CD4-positive, alpha-beta T cell treated with Interferon gamma for 1 hour (primary cell): ENCODE results near the gene PLD3.
"Not testable (repeated sequence)": the region's sequence is repeated elsewhere in the genome, so short reads cannot be mapped to it uniquely, and the experiment has no call there.

Experiments used
- DNase-seq: peaks from one replicate; pipeline ENCODE4 v3.0.0-alpha.2; 2020

PLD3 gene

GRCh38 chr19:40348125-40348913 lies at the start of gene PLD3, which contains the start of gene C19orf47:
TSS of gene PLD3 (plus strand) at chr19:40348695. CDS start at chr19:40366484, 17,789 bp downstream.
TSS of gene C19orf47 (minus strand) at chr19:40348397. CDS start at chr19:40341857, 6,540 bp downstream.
- peak; percentile 100 for DNase-seq

- no peak for DNase-seq
Observed at GRCh38 chr19:40300668-40301067, 47.8 kb upstream of the PLD3 start.

DNA sequence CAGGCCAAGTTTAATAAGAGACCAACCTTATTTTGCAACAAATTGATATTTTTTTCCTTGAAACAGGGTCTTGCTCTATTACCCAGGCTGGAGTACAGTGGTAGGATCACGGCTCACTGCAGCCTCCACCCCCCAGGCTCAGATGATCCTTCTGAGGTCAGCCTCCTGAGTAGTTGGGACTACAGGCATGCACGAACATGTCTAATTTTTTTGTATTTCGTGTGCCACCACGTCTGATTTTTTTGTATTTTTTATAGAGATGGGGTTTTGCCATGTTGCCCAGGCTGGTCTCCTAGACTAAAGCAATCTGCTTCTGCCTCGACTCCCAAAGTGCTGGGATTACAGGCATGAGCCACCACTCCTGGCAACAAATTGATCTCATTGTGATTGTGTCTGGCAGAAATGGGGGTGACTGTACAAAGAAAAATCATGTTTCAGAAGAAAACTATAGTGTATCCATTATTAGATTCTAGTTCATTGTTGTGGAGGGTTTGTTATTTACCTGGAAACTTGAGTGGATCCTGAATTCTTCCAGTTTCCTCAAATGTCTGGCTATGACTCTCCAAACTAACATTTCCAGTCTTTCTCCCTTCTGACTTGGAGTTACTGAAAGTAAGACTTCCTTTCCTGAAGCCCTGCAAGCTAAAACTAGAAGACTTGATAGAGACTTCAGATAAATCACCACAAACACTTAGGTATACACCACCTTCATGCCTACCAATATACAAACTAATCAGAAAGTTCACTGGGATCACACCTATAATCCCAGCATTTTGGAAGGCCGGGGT lies 46.1 kb upstream of the PLD3 start:
- DNase-seq = no peak

DNA sequence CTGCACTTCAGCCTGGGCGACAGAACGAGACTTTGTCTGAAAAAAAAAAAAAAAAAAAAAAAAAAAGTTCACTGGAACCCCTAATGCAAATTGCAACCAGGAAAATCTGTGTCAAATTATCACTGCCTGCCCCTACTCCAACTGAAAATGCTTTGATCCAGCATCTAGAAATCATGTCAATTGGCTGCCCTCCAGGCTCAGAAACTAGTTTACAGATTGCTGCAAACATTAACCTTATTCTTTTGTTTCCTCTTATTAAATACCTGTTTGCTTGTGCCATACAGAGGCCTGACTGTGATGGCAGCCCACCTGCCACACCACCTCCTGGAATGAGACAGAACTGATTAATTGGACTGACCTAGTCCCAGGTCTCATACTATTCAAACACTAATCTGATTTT lies 44.7 kb upstream of the PLD3 start:
- DNase-seq = no peak

GRCh38 chr19:40304306-40304705 lies 44.2 kb upstream of the PLD3 start:
- no peak for DNase-seq

DNA sequence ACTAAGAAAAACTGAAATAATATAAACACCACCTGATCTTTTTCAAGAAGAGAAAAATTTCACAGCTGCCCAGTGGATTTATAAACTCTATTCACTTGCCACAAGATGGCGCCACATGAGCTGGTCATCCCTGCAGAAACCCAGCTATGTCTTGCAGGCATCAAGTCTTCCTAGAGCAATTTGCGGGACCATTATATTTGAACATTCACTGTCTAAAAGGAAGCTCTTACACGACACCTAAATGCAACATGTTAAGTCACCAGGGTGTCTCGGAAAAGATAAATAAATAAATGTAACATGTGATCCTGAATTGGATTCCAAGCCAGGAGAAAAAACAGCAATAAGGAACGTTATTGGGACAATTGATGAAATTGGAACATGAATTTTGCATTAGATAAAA lies 43.1 kb upstream of the PLD3 start:
- DNase-seq = peak; percentile 75

- no peak for DNase-seq
Observed at GRCh38 chr19:40309666-40310065, 38.8 kb upstream of the PLD3 start.

GRCh38 chr19:40312533-40312932 lies 36.0 kb upstream of the PLD3 start:
- no peak for DNase-seq

GRCh38 chr19:40313229-40313983 lies 35.1 kb upstream of the PLD3 start:
- no peak for DNase-seq

- DNase-seq = no peak
Observed at GRCh38 chr19:40314656-40315055, 33.8 kb upstream of the PLD3 start.

DNA sequence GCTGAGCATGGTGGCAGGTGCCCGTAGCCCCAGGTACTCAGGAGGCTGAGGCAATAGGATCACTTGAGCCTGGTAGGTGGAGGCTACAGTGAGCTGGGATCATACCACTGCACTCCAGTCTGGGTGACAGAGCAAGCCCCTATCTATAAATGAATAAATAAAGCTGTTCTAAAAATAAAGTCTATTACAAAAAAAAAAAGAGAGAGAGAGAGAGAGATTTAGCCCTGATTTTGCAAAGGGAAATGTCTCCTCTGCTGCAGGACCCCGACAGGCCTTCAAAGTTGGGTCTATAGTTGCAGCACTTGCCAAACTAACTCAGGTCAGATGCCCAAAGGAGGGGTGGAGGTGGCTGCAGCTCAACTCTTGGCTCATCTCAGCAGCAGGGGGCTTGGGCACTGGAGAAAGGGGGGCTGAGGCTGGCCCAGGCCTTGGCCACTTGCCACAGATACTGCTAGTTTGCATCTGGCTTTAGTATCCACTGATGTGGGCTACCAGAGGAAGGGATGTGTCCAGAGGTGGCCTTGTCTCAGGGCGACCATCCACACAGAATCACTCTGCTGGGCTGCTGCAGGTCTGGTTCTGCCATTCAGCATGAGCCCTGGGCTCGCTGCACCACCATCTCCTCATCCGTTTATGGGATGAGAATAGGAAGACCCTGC lies 32.6 kb upstream of the PLD3 start:
- DNase-seq = no peak

- DNase-seq = no peak
Observed at GRCh38 chr19:40317338-40317737, 31.2 kb upstream of the PLD3 start.

GRCh38 chr19:40320558-40320935 lies 27.9 kb upstream of the PLD3 start:
- DNase-seq = no peak

DNA sequence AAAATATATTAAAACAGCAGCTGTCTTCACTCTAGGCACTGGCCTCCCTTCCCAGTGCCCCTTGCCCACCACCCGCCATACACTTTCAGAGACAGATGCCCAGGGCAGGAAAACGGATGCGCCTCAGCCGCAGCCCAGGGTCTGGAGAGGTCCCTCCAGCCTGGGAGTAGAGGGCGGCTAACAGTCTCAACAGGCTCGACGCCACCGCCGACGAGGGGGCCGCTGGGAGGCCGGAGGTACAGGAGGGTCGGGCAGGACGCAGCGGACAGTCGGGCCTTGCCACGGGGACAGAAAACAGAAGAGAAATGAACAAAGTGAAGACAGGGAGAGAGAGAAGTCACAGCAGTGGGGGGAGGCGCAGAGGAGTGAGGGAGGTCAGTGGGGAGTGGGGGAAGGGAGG lies 27.4 kb upstream of the PLD3 start:
- no peak for DNase-seq

DNA sequence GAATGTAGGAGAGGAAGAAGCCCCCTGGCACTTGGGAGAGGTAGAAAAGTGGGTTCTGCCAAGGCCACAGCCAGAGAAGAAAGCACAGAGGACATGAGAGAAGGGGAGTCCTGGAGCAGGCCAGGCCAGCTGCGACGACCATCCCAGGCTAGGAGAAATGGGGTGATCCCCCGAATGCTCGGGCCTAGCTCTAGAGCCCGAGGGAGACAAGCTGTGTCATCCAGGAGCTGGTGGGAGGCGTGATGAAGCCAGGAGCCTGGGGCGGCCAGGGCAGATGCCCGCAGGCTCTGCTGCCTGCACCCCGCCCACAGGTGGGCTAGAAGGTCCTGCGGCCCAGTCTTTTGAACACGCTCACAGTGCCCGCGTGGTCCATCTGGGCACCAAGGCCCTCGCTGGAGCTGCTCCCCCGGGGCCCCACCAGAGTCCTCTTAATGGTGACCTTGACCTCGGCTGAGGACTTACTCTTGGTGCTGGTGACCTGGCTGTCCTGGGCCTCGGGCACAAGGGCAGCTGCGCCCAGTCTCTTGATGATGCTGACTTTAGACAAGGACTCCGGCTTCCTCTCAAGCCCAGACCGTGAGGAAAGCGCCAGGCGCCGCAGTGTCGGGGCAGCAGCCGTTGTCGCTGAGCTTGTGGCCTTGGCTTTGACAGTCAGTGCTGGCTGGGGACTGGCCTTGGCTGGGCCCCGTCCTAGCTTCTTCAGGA lies 26.8 kb upstream of the PLD3 start:
- no peak for DNase-seq

DNA sequence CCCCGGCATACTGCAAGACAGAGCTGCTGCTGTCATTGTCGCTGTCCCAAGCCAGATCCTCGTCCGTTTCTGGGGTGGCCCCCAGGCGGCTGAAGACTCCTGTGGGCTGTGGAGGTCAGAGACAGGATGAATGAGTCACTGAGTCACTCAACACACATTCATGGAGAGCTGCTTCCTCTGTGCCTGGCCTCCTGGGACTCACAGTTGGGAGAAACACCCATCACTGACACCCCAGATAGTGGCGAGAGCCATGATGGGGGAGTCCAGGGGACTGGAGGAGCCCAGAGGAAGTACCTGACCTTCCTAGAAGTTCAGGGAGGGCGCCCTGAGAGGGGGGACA lies 26.3 kb upstream of the PLD3 start:
- DNase-seq = no peak

DNA sequence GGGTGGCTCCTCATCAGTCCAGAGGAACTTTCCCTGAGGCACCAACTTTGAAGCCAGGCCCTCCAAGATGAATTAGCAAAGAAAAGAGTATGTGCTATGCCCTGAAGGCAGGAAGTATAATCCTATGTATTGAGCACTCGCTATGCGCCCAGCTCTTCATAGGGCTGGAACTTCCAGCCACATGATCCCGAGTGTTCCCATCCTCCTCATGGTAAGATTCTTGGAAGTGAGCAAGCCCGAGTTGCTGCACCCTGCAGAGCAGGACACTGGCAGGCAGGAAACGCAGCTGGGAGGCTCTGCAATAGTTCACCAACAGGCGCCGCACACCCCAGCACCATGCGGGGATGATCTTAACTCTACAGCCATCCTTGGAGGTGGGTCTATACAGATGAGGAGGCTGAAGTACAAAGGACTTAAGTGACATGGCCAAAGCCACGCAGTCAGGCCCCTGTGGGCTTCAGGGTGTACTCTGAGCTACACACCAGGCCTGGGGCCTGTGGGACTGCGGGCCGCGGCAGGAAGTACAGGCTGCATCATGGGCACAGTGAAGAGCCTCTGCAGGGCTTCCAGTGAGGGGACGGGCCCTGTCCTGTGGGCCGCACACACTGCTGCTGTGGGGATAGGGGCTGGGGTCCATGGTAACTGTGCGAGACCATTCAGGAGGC lies 25.4 kb upstream of the PLD3 start:
- DNase-seq = no peak

DNA sequence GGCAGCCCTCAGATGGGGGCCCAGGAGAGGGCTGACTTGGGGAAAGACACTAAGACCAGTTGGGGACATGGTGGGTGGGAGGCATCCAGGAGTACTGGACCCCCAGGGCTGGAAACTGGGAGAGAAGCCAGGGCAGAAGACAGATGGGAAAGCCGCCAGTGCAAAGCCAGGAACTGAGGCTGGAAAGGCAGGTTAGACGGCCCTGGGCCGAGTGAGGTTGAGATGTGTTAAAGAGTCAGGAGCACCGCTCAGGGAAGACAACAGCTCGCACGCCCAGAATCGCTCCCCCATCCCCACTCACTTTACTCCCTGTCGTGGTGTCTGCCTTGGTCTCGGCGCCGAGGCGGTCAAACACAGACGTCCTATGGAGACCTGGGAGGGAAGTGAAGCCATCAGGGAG lies 24.8 kb upstream of the PLD3 start:
- DNase-seq = no peak

DNA sequence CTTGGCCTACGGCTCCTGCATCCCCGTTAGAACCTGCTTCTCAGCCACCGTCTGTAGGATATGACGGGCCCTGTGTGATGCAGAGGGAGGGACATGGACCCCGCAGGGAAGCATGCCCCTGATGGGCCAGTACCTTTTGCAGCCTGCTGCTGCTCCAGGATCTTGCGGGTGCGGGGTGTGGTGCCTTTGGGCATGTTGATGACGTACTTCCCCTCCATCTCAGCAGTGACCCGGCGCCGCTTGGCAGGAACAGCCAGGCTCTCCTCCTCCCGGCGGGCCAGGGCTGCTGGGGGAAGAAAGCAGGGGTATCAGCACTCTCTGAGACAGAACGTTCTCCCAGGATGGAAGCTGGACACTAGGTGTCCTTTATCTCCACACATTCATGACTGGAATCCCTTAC lies 22.3 kb upstream of the PLD3 start:
- no peak for DNase-seq

DNA sequence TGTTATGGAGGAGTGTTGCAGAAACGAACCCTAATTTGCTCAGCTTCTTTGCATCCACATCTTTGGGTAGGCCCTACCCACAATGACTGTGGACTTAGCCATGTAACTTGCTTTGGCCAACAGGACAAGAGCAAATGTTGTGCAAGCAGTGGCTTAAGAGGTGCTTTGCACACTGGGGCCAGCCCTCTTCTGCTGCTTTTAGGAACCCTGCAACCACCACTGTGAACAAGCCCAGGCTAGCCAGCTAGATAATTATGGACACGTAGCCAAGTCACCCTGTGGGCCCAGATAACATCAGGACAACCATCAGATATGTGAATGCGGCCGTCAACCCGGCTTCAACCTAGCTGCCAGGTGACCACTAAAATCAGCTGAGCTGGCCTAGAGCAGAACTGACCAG lies 17.4 kb upstream of the PLD3 start:
- DNase-seq = peak; percentile 13

DNA sequence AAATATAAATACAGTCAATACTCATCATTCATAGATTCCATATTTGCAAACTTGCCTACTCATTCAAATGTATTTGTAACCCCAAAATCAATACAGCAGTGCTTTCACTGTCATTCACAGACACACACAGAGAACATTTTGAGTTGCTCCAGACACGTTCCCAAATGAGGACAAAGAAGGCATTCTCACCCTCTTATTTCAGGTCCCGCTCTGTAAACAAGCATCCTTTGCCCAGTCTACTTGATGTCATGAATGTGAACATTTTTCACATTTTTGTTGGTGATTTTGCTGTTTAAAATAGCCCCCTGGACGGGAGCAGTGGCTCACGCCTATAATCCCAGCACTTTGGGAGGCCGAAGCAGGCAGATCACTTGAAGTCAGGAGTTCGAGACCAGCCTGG lies 15.8 kb upstream of the PLD3 start:
- no peak for DNase-seq

DNA sequence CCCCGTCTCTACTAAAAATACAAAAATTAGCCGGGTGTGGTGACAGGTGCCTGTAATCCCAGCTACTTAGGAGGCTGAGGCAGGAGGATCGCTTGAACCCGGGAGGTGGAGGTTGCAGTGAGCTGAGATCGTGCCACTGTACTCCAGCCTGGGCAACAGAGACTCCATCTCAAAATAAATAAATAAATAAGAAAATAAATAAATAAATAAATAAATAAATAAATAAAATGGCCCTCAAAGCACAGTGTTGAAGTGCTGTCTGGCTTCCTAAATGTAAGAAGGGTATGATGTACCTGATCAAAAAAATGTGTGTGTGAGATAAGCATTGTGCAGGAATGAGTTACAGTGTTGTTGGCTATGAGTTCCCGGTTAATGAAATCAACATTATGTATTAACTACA lies 15.4 kb upstream of the PLD3 start:
- not testable (repeated sequence) for DNase-seq
